SHP77 (cell line): Measurements from ENCODE around the gene PRKCZ.
A peak's percentile ranks its signal among the peaks of the same experiment; 100 is the strongest.

Source experiments
- DNase-seq, 2 experiments: peaks; one replicate each; lab custom pipeline; 2025; lab: John Stamatoyannopoulos, UW

The PRKCZ gene

DNA sequence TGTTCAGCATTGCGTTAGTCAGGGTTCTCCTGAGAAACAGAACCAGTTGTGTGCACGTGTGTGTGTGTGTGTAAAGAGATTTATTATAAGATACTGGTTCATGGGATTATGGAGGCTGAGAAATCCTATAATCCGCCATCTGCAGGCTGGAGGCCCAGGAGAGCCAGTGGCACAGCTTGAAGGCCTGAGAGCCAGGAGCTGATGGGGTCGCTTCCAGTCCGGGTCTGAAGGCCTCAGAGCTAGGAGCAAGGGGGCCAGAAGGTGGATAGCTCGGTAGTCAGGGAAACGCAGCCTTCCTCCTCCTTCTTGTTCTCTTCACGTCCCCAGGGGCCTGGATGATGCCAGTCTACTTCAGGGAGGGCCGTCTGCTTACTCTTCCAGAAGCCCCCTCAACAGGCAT, 106.7 kb downstream of the PRKCZ start:
- DNase-seq = no peak

DNA sequence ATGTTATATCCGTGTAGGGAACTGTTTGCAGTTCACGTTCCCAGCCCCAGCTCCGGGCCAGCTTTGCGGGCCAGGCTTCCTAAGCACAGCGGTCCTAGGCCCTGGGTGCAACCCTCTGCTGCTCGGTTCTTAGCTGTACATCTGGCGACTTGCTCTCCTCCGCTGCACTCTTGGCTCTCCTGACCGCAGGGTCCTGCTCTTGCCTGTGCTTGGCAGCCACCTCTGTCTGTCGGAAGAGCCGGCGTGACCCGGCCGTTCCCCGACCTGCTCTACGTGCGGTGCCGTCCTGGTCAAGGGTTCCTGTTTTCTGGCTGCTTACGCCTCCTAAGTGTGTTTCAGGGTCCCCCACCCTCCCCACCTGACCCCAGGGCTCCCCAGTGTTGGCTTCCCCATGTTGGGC, 107.6 kb downstream of the PRKCZ start:
- DNase-seq = no peak

DNA sequence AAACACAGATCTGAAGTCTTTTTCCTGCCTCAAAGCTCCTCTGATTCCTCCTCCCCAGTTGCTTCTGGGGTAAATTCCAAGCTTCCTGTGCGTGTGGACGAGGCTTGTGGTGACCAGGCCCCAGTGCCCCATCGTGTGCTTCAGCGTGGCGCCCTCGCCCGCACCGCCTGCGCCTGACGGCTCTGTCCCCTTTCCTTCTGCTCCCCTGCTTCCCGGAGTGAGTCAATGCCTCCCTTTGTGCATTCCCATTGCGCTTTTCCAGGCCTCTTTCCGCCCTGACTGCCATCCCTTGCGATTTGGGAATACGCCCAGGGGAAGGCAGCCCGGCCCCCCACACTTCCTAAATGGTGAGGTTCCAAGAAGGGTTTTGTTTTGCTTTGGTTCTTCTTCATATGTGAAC, 108.1 kb downstream of the PRKCZ start:
- DNase-seq = no peak

DNA sequence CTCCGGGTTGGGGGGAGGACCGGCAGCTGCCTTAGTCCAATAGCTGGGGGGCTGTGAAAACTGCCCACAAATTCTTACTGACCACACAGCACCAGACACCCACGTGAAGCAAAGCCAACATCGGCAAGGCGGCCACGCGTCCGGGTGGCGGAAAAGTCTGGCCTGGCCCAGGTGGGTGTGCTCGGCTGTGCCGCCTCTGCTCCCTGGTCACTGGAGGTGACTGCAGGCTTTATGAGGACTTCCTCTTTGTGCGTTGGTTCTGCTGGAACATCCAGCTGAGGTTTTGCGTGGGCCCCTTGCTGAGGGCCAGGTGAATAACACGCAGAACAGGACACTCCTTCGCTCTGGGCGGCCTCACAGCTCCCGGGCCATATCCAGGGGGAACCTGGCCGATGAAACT, 108.9 kb downstream of the PRKCZ start:
- no peak for DNase-seq

DNA sequence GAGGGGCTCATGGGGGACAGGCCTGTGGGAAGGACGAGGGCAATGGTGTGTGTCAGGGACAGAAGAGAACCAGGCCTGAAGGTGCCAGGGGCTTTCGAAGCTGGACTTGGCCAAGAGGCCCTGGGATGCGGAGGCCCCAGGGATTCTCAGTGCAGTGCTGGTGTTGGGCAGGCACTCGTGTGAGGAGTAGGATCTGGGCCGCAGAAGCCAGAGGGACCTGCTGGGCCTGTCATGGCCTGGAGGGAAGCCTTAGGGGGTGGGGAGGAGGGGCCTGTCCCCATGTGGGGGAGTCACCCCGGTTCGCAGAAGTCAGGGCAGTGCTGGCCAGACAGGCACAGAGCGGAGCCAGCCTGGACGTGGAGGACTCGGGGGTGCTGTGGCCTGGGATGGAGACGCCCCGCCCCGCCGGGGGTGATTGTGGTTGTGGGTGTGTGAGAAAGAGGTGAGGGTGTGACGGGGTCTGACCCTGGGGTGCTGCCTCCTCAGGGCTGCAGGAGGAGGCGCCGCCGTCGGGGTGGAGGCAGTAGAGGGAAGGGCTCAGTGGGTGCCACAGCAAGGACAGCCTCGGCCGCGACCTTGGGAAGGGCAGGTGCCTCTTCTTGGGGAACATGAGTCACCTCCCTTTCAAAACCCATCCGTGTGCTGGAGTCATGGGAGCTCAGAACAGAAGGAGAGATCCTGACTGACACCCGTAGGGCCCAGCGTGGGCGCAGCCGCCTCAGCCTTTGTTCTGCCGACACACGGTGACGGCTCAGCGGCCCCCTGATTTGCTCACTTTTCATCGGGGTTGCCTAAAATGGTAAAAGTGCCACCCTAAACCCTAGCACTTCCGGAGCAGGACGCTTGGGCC, 110.5 kb downstream of the PRKCZ start:
- DNase-seq = no peak

DNA sequence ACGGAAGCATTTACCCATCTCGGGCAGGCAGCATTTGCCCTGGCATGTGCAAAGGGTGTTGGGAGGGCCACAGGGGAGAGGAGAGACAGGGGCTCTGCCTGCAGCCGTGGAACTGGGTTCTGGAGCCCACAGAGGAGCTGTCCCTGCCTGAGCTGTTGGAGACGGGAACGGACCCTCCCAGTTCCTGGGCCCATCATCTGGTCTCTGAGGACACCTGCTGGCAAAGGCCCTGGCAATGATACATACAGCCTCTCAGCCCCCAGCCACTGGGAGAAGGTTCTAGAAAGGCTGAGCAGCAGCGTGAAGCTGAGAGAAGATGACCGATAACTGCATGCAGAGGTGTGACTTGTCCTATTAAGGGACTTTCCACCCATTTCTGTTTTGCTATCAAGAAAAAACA, 113.0 kb downstream of the PRKCZ start:
- DNase-seq = no peak

DNA sequence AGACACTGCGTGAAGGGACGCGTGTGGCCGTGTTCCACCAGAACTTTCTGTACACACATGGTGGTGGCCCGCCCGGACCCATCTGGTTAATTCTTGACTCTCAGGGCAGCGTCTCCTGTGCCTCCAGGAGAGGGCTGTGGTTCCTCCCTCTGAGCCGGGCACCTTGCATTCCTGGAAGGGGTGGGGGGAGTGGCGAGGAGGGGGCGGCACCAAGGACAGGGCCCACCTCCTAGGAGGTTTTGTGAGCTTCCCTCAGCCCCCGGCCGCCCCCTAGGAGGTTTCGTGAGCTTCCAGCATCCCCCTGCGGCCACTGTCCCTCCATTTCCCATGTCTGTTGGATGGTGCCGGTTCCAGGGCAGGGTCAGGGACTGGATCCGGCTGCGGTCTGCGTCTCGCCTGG, 115.4 kb downstream of the PRKCZ start:
- DNase-seq = no peak

DNA sequence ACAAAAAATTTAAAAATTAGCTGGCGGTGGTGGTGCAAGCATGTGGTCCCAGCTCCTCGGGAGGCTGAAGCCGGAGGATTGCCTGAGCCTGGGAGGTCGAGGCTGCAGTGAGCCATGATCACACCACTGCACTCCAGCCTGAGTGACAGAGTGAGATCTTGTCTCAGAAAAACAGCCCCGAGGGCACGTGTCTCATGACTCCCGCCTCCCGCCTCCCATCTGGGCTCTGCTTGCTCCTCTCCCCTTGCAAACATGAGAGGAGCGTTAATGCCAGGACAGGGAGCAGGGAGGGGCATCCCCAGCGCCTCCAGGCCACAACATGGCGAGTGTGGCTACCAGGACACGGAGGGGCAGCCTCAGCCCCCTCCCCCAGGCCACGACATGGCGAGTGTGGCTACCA, 116.0 kb downstream of the PRKCZ start:
- DNase-seq = no peak

DNA sequence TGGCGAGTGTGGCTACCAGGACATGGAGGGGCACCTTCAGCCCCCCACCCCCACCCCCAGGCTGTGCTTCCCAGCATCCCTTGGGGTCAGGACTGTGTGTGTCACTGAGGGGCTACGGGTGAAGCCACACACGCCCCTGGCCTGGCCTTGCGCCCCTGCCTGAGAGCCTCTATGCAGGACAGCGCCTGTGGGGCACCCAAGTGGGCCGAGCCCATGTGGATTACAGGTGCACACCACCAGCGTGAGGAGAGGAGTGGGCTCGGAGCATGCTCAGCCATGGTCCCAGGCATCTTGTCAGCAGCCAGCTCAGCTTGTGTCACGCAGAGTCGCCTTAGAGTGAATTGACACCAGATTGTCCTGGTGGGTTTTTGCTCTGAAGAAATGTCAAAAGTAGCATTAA, 116.5 kb downstream of the PRKCZ start:
- DNase-seq = no peak

DNA sequence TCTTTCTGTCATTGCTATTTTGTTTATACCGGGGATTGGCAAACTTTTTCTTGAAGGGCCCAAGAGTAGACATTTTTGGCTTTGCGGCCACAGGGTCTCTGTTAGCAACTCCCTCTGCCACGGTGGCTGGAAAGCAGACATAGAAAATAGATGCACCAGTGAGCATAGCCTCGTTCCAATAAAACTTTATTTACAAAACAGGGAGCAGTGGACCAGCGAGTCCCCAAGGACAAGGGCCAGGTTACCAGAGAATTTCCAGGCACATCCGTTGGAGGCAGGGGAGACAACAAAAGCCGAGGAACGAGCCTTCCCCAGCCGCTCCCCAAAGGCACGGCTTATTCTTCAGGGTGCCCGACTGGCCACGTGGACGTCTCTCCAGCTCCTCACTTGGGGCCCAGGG, 117.9 kb downstream of the PRKCZ start:
- no peak for DNase-seq

DNA sequence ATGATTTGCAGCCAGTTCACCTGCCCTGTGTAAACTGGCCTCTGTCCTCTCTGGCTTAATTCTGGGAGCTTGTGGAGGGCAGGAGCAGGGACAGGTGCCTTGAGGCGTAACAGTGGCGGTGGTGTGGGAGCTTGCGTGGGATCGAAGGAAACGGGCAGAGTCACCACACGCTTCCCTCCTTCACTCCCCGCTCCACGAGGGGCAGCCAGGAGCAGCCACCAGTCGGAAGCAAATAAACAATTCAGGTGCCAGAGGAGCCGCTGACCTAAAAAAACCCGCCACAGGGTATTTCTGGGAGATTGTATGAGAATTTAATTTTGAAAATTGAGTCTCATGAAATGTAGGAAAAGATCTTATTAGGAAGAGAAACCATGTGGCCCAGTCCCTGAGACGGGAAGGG, 118.3 kb downstream of the PRKCZ start:
- no peak for DNase-seq

DNA sequence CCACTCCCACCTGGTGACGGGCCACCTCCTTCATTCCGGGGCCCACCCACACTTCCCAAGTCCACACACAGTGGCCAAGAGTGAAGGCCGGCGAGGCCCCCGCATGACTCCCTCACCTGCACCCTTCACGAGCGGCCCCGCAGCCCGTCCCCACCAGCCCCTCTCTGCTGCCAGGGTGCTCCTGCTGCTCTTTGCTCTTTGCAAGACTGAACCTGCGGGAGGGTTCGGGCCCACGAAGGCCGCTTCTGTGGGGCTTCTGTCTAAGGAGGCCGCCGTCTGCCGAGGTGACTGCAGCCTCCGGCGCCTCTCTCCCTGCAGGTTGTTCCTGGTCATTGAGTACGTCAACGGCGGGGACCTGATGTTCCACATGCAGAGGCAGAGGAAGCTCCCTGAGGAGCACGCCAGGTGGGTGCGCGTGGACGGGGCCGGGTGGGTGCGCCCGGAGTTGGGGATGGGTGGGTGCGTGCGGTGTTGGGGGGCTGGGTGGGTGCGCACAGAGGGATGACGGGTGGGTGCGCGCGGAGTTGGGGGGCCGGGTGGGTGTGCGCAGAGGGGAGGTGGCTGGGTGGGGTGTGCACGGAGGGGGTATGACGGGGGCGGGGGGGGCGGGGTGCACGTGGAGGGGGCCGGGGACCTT, 119.1 kb downstream of the PRKCZ start:
- DNase-seq = no peak

DNA sequence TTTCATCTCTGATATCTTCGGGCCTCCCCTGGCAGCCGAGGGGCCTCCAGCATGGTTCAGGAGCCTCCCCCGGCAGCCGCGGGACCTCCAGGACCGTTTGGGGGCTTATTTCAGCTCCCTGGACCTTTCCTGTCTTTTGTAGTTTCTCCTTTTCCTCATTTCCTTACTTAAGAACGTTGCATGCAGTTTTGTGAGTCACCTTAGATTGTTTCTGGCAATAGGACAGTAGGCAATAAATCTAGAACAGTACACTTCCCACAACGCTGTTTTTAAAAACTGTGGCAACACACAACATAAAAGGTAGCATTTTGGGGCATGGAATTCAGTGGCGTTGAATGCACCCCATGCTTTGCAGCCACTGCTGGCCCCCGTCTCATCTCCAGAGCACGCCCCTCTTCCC, 120.0 kb downstream of the PRKCZ start:
- DNase-seq = no peak

DNA sequence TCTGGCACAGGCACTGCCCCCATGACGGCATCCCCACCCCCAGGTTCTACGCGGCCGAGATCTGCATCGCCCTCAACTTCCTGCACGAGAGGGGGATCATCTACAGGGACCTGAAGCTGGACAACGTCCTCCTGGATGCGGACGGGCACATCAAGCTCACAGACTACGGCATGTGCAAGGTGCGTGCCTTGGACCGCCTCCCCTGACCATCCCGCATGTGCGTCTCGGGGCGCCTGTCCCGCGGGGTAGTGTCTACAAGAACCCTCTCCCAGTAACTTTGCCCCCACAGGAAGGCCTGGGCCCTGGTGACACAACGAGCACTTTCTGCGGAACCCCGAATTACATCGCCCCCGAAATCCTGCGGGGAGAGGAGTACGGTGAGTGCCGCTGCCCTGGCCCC, 121.8 kb downstream of the PRKCZ start:
- no peak for DNase-seq

DNA sequence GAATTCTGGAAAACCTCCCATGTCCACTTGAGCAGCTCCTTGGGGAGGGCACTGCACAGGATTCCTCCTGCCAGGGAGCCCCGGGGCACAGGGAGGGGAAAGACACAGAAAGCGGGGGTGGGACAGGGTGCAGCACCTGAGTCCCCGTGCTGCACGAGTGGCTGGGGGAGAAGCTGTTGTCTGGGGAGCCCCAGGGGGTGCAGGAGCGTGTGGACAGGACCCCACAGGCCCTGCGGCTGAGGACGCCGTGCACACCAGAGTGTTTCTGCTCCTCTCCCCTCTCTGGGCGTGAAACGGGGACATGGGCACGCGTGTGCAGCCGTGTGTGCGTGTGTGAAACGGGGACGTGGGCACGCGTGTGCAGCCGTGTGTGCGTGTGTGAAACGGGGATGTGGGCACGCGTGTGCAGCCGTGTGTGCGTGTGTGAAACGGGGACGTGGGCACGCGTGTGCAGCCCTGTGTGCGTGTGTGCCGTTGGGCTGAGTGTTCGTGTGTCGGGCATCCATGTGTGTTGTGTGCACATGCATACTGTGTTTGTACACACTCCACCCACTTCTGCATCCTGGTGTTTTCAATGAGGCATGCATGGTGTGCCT, 122.4 kb downstream of the PRKCZ start:
- DNase-seq = no peak

DNA sequence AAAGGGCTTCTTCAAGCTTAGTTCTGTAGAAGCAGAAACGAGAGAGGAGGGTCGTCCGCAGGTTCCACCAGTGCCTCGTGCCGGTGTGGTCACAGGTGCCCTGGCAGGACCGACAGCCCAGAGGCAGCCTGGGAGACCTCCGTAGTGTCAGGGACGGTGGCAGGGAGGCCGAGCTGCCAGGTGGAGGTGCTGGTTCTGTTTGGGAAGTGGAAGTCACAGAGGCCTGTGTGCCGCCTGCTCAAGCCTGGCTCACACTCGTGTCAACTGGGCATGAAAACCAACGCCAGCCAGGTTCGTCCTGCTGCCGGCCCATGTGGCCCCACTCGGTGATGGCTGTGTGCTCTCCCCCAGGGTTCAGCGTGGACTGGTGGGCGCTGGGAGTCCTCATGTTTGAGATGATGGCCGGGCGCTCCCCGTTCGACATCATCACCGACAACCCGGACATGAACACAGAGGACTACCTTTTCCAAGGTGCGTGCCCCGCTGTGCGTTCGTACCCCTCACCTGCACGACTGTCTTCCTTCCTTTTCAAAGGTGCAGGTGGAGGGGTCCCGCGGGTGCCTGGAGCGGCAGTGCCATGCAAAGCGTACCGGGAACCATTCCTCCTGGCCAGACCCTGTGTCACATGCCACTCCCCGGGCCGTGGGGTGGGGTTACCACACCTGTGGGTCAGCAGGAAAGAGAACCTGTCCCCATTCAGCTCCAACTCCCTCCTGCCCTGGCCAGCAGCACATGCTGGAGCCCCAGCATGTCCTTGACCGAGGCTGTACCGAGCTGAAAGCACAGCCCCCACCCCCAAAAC, 123.5 kb downstream of the PRKCZ start:
- DNase-seq = no peak

DNA sequence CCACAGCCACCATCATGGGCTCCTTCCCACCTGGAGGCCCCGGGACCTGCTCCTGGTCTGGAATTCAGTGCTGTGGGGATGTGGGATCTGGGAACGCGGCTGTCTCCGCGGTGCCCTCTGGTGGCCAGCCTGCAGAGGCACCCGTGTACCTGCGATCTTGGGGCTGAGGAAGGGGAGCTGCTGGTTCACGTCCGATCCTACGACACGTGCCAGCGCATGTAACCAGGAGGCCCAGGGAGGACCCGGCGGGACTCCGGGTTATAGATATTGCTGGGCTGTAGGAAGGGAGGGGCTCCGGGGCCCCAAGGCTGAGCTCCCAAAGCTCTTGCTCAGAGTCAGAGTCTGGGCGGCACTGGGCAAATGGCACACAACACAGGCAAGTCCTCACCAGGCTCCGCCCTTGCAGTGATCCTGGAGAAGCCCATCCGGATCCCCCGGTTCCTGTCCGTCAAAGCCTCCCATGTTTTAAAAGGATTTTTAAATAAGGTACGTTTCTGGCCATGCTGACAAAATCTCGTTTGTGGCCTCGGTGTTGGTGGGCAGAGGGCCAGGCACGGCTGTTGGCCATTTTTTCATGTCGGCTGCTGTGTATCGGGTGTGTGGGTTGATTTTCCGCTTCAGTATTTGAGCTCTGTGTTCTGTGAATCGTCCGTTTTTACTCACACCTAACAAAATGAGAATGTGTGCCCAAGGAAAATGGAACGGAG, 124.3 kb downstream of the PRKCZ start:
- DNase-seq = peak; percentile 10 to 37

DNA sequence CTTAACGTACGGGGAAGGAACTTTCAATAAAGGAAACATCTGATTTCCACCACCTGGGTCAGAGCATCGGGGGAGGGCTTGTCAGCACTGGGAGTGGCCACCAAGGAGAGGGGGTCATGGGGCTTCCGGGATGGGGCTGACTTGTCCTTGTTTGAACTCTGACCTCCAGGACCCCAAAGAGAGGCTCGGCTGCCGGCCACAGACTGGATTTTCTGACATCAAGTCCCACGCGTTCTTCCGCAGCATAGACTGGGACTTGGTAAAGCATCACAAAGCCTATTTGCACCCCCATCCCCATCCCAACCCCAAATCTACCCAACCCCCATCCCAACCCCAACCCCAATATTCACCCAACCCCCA, 124.8 kb downstream of the PRKCZ start:
- no peak for DNase-seq

DNA sequence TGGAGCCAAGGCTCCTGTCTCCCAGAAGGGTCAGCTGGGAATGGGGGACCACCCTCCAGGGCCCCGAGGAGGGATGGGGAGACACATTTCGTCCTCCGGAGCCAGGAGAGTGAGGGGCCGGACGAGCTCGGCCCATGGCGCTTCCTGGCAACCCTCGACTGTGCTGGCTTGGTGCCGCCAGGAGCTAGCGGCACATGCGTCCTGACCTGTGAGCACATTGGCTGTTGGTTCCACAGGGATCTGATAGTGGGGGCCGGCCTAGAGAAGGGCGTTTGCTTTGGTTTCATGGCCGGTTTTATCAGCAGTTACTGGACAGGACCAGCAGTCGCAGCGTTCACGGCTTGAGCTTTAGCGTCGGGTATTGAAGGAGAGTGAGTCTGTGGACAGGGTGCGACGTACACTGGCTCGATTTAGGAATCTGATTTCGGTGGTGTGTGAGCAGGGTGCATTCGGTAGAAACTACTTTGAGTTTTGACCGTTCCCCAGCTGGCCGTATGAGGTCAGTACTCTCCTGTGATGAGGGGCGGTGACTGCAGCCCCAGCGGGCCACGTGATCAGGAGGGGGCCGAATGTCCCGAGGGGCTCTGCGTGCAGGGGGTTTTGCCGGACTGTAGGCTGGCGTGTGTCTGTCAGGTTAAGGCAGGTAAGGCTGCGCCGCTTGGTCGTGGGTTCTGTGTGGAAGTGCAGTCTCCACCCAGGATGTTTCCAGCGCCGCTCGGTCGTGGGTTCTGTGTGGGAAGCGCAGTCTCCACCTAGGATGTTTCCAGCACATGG, 125.7 kb downstream of the PRKCZ start:
- DNase-seq = no peak

DNA sequence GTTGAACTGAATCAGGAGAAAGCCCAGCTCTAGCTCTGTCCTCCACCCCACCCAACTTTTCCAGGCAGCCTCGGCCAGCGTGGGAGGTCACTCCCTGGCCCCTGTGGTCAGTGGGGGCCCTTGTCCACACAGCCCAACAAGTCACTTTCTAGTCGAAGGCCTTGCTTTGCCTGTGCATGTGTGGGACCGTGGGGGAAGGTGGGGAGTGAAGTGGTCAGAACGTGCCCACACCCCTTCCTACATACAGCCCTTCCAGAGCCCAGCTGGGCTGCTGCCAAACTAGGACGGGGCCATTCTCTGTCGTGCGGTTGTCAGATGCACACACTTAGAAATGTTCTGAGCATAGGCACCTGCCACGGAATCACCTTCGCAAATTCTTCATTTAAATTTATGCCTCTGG, 126.4 kb downstream of the PRKCZ start:
- DNase-seq = no peak

DNA sequence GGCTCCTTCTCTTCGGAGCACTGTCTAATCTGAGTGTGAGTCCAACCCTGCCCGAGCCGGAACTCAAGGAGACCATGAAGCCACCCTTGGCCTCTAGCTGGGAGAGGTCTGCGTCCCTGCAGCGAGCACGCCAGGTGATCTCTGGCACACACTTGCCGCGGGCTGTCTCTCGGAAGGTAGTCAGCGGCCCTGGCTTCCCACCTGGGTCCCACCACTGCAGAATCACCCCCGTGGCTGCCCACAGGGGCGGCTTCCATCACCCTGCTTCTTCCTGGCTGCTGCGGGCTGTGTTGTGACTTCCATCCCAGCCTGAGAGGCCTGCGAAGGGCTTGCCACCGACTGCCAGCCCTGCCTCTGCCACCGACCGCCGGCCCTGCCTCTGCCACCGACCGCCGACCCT, 127.3 kb downstream of the PRKCZ start:
- no peak for DNase-seq
